GM23248 (cell line): ENCODE measurements around the gene AGFG2. TPM values are rescaled to one million over a fixed set of nuclear protein-coding genes. Genes with fewer than 3 reads are reported as not detected.
"Not testable (repeated sequence)": the region's sequence is repeated elsewhere in the genome, so short reads cannot be mapped to it uniquely, and the experiment has no call there.

Experiments used
- DNase-seq: peaks from one replicate; pipeline ENCODE4 v3.0.0-alpha.2; 2015
- H2AFZ ChIP-seq: fragments of 200-600 bp; sonication (generic); 2 replicates; pipeline ENCODE4 v1.6.1; 2016; ENCODE audit warnings: antibody characterized with exemption
- H3F3A ChIP-seq: fragments of 200-600 bp; sonication (generic); 2 replicates; pipeline ENCODE4 v1.6.1; 2016; ENCODE audit warnings: mild to moderate bottlenecking, antibody characterized with exemption, mixed run types; ENCODE audit not compliant: insufficient read depth
- H3K27ac ChIP-seq: fragments of 200-600 bp; sonication (generic); 2 replicates; pipeline ENCODE4 v1.5.1; 2016; ENCODE audit warnings: mild to moderate bottlenecking
- H3K27me3 ChIP-seq: fragments of 200-600 bp; sonication (generic); replicated peaks from 2 replicates; pipeline ENCODE4 v1.6.1; 2016; ENCODE audit warnings: mild to moderate bottlenecking; ENCODE audit not compliant: insufficient read depth
- H3K36me3 ChIP-seq: fragments of 200-600 bp; sonication (generic); 2 replicates; pipeline ENCODE4 v1.6.1; 2016; ENCODE audit warnings: low read depth, mild to moderate bottlenecking
- H3K4me1 ChIP-seq: fragments of 200-600 bp; sonication (generic); 2 replicates; pipeline ENCODE4 v1.6.1; 2016; ENCODE audit warnings: mild to moderate bottlenecking; ENCODE audit not compliant: insufficient read depth
- H3K4me2 ChIP-seq: fragments of 200-600 bp; sonication (generic); one replicate; pipeline ENCODE4 v1.6.1; 2016; ENCODE audit warnings: mild to moderate bottlenecking; ENCODE audit not compliant: unreplicated experiment
- H3K4me3 ChIP-seq: fragments of 200-600 bp; sonication (generic); 2 replicates; pipeline ENCODE4 v1.5.1; 2016; ENCODE audit warnings: mild to moderate bottlenecking
- H3K79me2 ChIP-seq: fragments of 200-600 bp; sonication (generic); 2 replicates; pipeline ENCODE4 v1.6.1; 2016; ENCODE audit warnings: mild to moderate bottlenecking; ENCODE audit not compliant: insufficient read depth
- H3K9ac ChIP-seq: fragments of 200-600 bp; sonication (generic); 2 replicates; pipeline ENCODE4 v1.6.1; 2016; ENCODE audit warnings: mild to moderate bottlenecking
- H3K9me2 ChIP-seq: fragments of 200-600 bp; sonication (generic); 2 replicates; pipeline ENCODE4 v1.6.1; 2016; ENCODE audit warnings: mixed run types, mild to moderate bottlenecking, moderate library complexity; ENCODE audit not compliant: insufficient read depth
- H3K9me3 ChIP-seq: fragments of 200-600 bp; sonication (generic); one replicate; pipeline ENCODE4 v1.6.1; 2017; ENCODE audit warnings: low read depth
- H4K20me1 ChIP-seq: fragments of 200-600 bp; sonication (generic); 2 replicates; pipeline ENCODE4 v1.6.0; 2016; ENCODE audit not compliant: insufficient read depth
- EZH2 ChIP-seq: fragments of 200-600 bp; sonication (generic); IDR thresholded peaks from 2 replicates; pipeline ENCODE4 v1.6.1; 2018; ENCODE audit warnings: antibody characterized with exemption, mild to moderate bottlenecking; ENCODE audit not compliant: insufficient read depth, poor library complexity, severe bottlenecking
- EZH2phosphoT487 ChIP-seq: fragments of 200-600 bp; sonication (generic); IDR thresholded peaks from 2 replicates; pipeline ENCODE4 v1.6.1; 2018; ENCODE audit warnings: antibody characterized with exemption, moderate library complexity, mild to moderate bottlenecking, low read depth; ENCODE audit not compliant: insufficient read depth
- WGBS, 2 experiments: methylation state at CpG; one replicate each; pipeline ENCODE4 v1.1.6; 2015 to 2017; ENCODE audit warnings: low lambda C conversion rate in 2 of 2, low coverage in 1 of 2; ENCODE audit errors: missing lambda C conversion rate in 2 of 2; 5-methylcytosine and 5-hydroxymethylcytosine counted together
- in situ Hi-C: fragments of 300-500 bp; cut with MboI; formaldehyde crosslinking; loops from 2 replicates; pipeline ENCODE4 v1.15.0; 2020
- polyA plus RNA-seq: library from polyadenylated mRNA; unstranded; fragments of >200 nt; fragmentation: Nextera tagmentation; extraction: Ambion mirVana; gene quantifications from 2 replicates; pipeline ENCODE4 v1.2.1, GENCODE V29; 2016
- total RNA-seq: library from RNA; depleted of rRNA; stranded (reverse); fragments of >200 nt; shearing (Covaris generic); gene quantifications from 2 replicates; pipeline ENCODE4 v1.2.3, GENCODE V29; 2014

AGFG2 gene
- total and polyA plus RNA-seq, 2 experiments from 2014 or later: 4.8 to 6.5 TPM

- Histone ChIP-seq H3K9me3 (no peaks in the 10 kb centered on the region), H3K79me2 (no peaks in the 10 kb centered on the region), H3K4me3 (no peak overlapping the region), H3K9me2 (no peaks in the 10 kb centered on the region), H3K27me3 (peaks cover 5% of the 10 kb centered on the region; the same call in 1 of the 2 replicates), H3K4me1 (no peaks in the 10 kb centered on the region), H3K36me3 (no peaks in the 10 kb centered on the region), H3F3A (no peaks in the 10 kb centered on the region), H2AFZ (no peak overlapping the region), H4K20me1 (no peaks in the 10 kb centered on the region), H3K27ac (no peak overlapping the region), H3K4me2 (no peak overlapping the region), H3K9ac (no peak overlapping the region)
- TF ChIP-seq EZH2phosphoT487 (no peak), EZH2 (no peak)
- in situ Hi-C loops: no loop called here
- 76 to 77% methylated on average over 14 of the region's 14 CpGs for WGBS, 2 experiments
- DNase-seq: no peak
These were observed 6.6 kb upstream of the AGFG2 start for GRCh38 chr7:100532165-100533022.

GRCh38 chr7:100535982-100536381 lies 3.0 kb upstream of the AGFG2 start:
- not testable (repeated sequence) for H3K27ac ChIP-seq, H3K4me1 ChIP-seq

GRCh38 chr7:100536695-100537094 lies 2.3 kb upstream of the AGFG2 start:
- in situ Hi-C loops, H3K9ac ChIP-seq, DNase-seq, H3K27ac ChIP-seq, H3K9me2 ChIP-seq, H3K9me3 ChIP-seq, H3F3A ChIP-seq, H4K20me1 ChIP-seq, H3K27me3 ChIP-seq, H2AFZ ChIP-seq, H3K4me1 ChIP-seq, H3K36me3 ChIP-seq, H3K79me2 ChIP-seq, H3K4me2 ChIP-seq, H3K4me3 ChIP-seq: not testable (repeated sequence)
- WGBS, 2 experiments: 38% methylated on average over 2 of the region's 2 CpGs

More at GRCh38 chr7:100535982-100536381, 3.0 kb upstream of the AGFG2 start:
- H3K4me3 ChIP-seq, DNase-seq, H2AFZ ChIP-seq, H3K36me3 ChIP-seq, H3F3A ChIP-seq, H3K9ac ChIP-seq, H3K79me2 ChIP-seq, H3K9me3 ChIP-seq, H3K9me2 ChIP-seq, in situ Hi-C loops, H4K20me1 ChIP-seq, H3K27me3 ChIP-seq, H3K4me2 ChIP-seq: not testable (repeated sequence)
- 87 to 90% methylated on average over 9 of the region's 9 CpGs for WGBS, 2 experiments

- Histone ChIP-seq H3K79me2 (no peaks in the 10 kb centered on the region), H3K9ac (peak overlapping the region; percentile 4; the same call in 1 of the 2 replicates), H3K27ac (peak overlapping the region; percentile 22; the same call in 1 of the 2 replicates), H2AFZ (peak overlapping the region; percentile 74), H3K36me3 (no peaks in the 10 kb centered on the region), H4K20me1 (no peaks in the 10 kb centered on the region), H3K4me3 (peak overlapping the region; percentile 66), H3K4me2 (peak overlapping the region; percentile 78), H3K4me1 (no peaks in the 10 kb centered on the region; the same call in 1 of the 2 replicates), H3K9me3 (no peaks in the 10 kb centered on the region), H3K27me3 (no peaks in the 10 kb centered on the region), H3K9me2 (no peaks in the 10 kb centered on the region), H3F3A (no peaks in the 10 kb centered on the region)
- WGBS, 2 experiments: 7 to 8% methylated on average over 8 of the region's 8 CpGs
- in situ Hi-C loops: no loop called here
- no peak for TF ChIP-seq EZH2phosphoT487
- TF ChIP-seq EZH2: no peak
- DNase-seq: no peak
These were observed 702 bp upstream of the AGFG2 start for GRCh38 chr7:100538348-100538653.
